Prostate gland (tissue), 2 donors: ENCODE measurements around the gene NUP133.
"Not testable (repeated sequence)": the region's sequence is repeated elsewhere in the genome, so short reads cannot be mapped to it uniquely, and the experiment has no call there.

Experiments used
- CTCF ChIP-seq, 4 experiments: fragments of 200-600 bp in 2 of 4; fragments of 450-650 bp in 2 of 4; sonication (generic) in 2 of 4; IDR thresholded peaks; 1 replicate in 3 of 4; 2 replicates in 1 of 4; pipeline ENCODE4 v1.5.1; 2016 to 2019; ENCODE audit warnings: antibody characterized with exemption in 4 of 4, mild to moderate bottlenecking in 2 of 4, moderate library complexity in 2 of 4
- POLR2A ChIP-seq: fragments of 450-650 bp; IDR thresholded peaks from one replicate; pipeline ENCODE4 v1.6.1; 2016; ENCODE audit warnings: antibody characterized with exemption, mild to moderate bottlenecking
- POLR2AphosphoS5 ChIP-seq: sonication (generic); formaldehyde crosslinking; IDR thresholded peaks from one replicate; pipeline ENCODE4 v1.6.1; 2017; ENCODE audit warnings: antibody characterized with exemption

DNA sequence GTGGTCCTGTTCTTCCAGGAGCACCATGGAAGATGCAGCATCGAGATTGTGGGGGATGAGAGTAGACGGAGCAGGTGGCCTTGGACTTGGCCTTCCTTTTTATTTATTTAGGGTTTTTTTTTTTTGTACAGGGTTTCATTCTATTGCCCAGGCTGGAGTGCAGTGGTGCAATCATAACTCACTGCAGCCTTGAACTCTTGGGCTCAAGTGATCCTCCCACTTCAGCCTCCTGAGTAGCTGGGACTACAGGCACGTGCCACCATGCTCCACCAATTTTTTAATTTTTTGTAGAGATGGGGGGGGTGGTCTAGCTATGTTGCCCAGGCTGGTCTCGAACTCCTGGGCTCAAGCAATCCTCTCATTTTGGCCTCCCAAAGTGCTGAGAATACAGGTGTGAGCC is 105.8 kb downstream of the NUP133 start:
- TF ChIP-seq POLR2A; CTCF (IDR thresholded peaks at IDR 0.05); POLR2AphosphoS5: not testable (repeated sequence)
